GM23338 (cell line): ENCODE measurements around the gene RDH8. TPM values are rescaled to one million over a fixed set of nuclear protein-coding genes. Genes with fewer than 3 reads are reported as not detected.

ENCODE experiments used
- ATAC-seq: fragments of 200-7000 bp; cut with Tn5 transposase; 3 replicates; pipeline ENCODE4 v1.9.1; 2020
- DNase-seq: peaks from one replicate; pipeline ENCODE4 v3.0.0-alpha.2; 2015; ENCODE audit warnings: low spot score
- H2AFZ ChIP-seq: fragments of 200-600 bp; sonication (generic); 2 replicates; pipeline ENCODE4 v1.8.0; 2016; ENCODE audit warnings: antibody characterized with exemption, mild to moderate bottlenecking, moderate library complexity
- H3F3A ChIP-seq: fragments of 200-600 bp; sonication (generic); replicated peaks from 2 replicates; pipeline ENCODE4 v1.8.0; 2017; ENCODE audit warnings: antibody characterized with exemption, mixed run types, low read depth
- H3K27ac ChIP-seq: fragments of 200-600 bp; sonication (generic); 2 replicates; pipeline ENCODE4 v1.6.1; 2016; ENCODE audit warnings: low read depth
- H3K27me3 ChIP-seq: fragments of 200-600 bp; sonication (generic); 2 replicates; pipeline ENCODE4 v1.8.0; 2016; ENCODE audit warnings: mild to moderate bottlenecking, mixed run types, moderate library complexity; ENCODE audit not compliant: insufficient read depth
- H3K36me3 ChIP-seq: fragments of 200-600 bp; sonication (generic); 2 replicates; pipeline ENCODE4 v1.8.0; 2016; ENCODE audit warnings: mild to moderate bottlenecking; ENCODE audit not compliant: insufficient read depth
- H3K4me1 ChIP-seq: fragments of 200-600 bp; sonication (generic); 2 replicates; pipeline ENCODE4 v1.8.0; 2016; ENCODE audit warnings: mild to moderate bottlenecking, moderate library complexity; ENCODE audit not compliant: insufficient read depth
- H3K4me2 ChIP-seq: fragments of 200-600 bp; sonication (generic); 2 replicates; pipeline ENCODE4 v1.7.1; 2017; ENCODE audit warnings: mixed run types
- H3K4me3 ChIP-seq: fragments of 200-600 bp; sonication (generic); 2 replicates; pipeline ENCODE4 v1.6.1; 2016; ENCODE audit warnings: mixed run types
- H3K79me2 ChIP-seq: fragments of 200-600 bp; sonication (generic); replicated peaks from 2 replicates; pipeline ENCODE4 v1.8.0; 2017; ENCODE audit warnings: mild to moderate bottlenecking; ENCODE audit not compliant: insufficient read depth
- H3K9me2 ChIP-seq: fragments of 200-600 bp; sonication (generic); 2 replicates; pipeline ENCODE4 v1.8.0; 2017; ENCODE audit not compliant: insufficient read depth
- H4K20me1 ChIP-seq: fragments of 200-600 bp; sonication (generic); replicated peaks from 2 replicates; pipeline ENCODE4 v1.8.0; 2017; ENCODE audit warnings: mild to moderate bottlenecking; ENCODE audit not compliant: insufficient read depth
- H3K27ac Mint-ChIP-seq: 2 replicates; pipeline ENCODE4 v1.8.0; 2020; ENCODE audit warnings: inconsistent platforms, mild to moderate bottlenecking, moderate library complexity, mixed read lengths
- H3K27me3 Mint-ChIP-seq: 3 replicates; pipeline ENCODE4 v1.8.0; 2022; ENCODE audit warnings: low read depth, mild to moderate bottlenecking, moderate library complexity, mixed read lengths, inconsistent platforms; ENCODE audit not compliant: insufficient read depth, poor library complexity
- H3K36me3 Mint-ChIP-seq: 3 replicates; pipeline ENCODE4 v1.8.0; 2021; ENCODE audit warnings: low read depth, mild to moderate bottlenecking, inconsistent platforms, moderate library complexity, mixed read lengths
- H3K4me1 Mint-ChIP-seq: 3 replicates; pipeline ENCODE4 v1.8.0; 2020; ENCODE audit warnings: mild to moderate bottlenecking, inconsistent platforms, mixed read lengths
- H3K4me3 Mint-ChIP-seq: 3 replicates; pipeline ENCODE4 v1.8.0; 2021; ENCODE audit warnings: moderate library complexity, mild to moderate bottlenecking, inconsistent platforms, mixed read lengths
- H3K9me3 Mint-ChIP-seq: 3 replicates; pipeline ENCODE4 v1.8.0; 2020; ENCODE audit warnings: moderate library complexity, mild to moderate bottlenecking, inconsistent platforms, mixed read lengths
- EZH2 ChIP-seq: fragments of 200-600 bp; sonication (generic); IDR thresholded peaks from one replicate; pipeline ENCODE4 v1.8.0; 2017; ENCODE audit warnings: antibody characterized with exemption, mild to moderate bottlenecking, low read depth; ENCODE audit not compliant: unreplicated experiment
- POLR2AphosphoS5 ChIP-seq: IDR thresholded peaks from 2 replicates; pipeline ENCODE4 v1.6.1; 2016; ENCODE audit warnings: antibody characterized with exemption, low read depth
- ZNF114 ChIP-seq: fragments of 250-450 bp; sonication (Bioruptor Pico); IDR thresholded peaks from 2 replicates; pipeline ENCODE4 v1.5.0; 2020; ENCODE audit warnings: mild to moderate bottlenecking, moderate library complexity
- ZNF331 ChIP-seq: fragments of 250-450 bp; sonication (Bioruptor Pico); IDR thresholded peaks from 2 replicates; pipeline ENCODE4 v1.5.0; 2020; ENCODE audit warnings: low read depth, mild to moderate bottlenecking, moderate library complexity
- polyA plus RNA-seq: library from polyadenylated mRNA; unstranded; fragments of >200 nt; fragmentation: Nextera tagmentation; extraction: Ambion mirVana; gene quantifications from 2 replicates; pipeline ENCODE4 v1.2.1, GENCODE V29; 2016
- total RNA-seq: library from RNA; depleted of rRNA; stranded (reverse); fragments of >200 nt; shearing (Covaris generic); gene quantifications from 2 replicates; pipeline ENCODE4 v1.2.3, GENCODE V29; 2014
- TF ChIP-seq, protein P1 (sequence below): IDR thresholded peaks from one replicate; pipeline ENCODE4 v1.6.1; 2018; ENCODE audit warnings: antibody characterized with exemption; ENCODE audit not compliant: unreplicated experiment
- TF ChIP-seq, protein P2 (sequence below): IDR thresholded peaks from 2 replicates; pipeline ENCODE4 v1.6.1; 2016; ENCODE audit warnings: antibody characterized with exemption
- TF ChIP-seq, protein P3 (sequence below): fragments of 250-450 bp; sonication (Bioruptor Pico); IDR thresholded peaks from 2 replicates; pipeline ENCODE4 v1.5.0; 2020; ENCODE audit warnings: mild to moderate bottlenecking, moderate library complexity

Gene RDH8
- total and polyA plus RNA-seq, 2 experiments from 2014 or later: not detected

DNA sequence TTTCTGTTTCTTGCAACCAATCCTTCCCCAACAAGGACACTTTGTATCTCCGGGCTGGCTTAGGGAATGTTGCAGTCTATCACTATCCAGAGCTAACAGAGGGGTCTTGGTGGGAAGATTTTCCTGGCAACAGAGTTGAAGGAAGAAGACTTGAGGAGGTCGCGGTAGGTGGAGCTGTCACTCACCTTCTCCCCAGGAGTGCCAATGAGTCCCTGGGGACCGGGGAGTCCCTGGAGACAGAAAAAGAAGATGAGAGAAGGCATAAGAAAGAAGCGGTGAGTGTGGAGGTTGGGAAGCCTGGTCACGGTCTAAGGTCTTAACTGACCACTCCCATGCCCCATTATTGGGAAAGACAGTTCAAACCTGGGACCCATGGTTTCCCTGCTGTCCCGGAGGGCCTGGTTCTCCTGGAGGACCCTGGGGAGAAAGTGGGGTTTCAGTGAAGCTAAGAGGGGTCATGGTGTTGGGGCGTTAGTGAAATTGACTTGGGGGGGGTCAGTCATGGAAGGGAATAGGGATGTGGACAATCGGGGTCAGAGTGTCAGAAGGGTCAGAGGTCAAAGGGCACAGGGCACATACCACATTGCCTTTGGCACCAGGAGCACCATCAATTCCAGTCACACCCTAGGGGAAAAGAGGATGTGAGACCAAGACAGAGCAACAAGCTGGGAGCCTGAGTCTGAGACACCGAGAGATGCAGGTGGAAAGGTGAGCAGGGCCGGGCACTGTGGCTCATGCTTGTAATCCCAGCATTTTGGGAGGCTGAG lies 21.7 kb upstream of the RDH8 start:
- Histone ChIP-seq H3K9me2 (no peaks in the 10 kb centered on the region), H4K20me1 (no peaks in the 10 kb centered on the region), H2AFZ (no peak overlapping the region), H3K36me3 (no peaks in the 10 kb centered on the region), H3F3A (no peaks in the 10 kb centered on the region), H3K4me3 (no peak overlapping the region), H3K27ac (no peak overlapping the region), H3K27me3 (no peaks in the 10 kb centered on the region), H3K4me1 (peaks cover 5% of the 10 kb centered on the region; the same call in 1 of the 2 replicates), H3K4me2 (no peak overlapping the region), H3K79me2 (no peaks in the 10 kb centered on the region)
- DNase-seq: no peak
- Mint-ChIP-seq H3K27me3 (peaks cover 10% of the 10 kb centered on the region), H3K9me3 (no peaks in the 10 kb centered on the region), H3K36me3 (no peaks in the 10 kb centered on the region), H3K27ac (no peak overlapping the region; the same call in 1 of the 2 replicates), H3K4me3 (no peak overlapping the region), H3K4me1 (peaks cover 5% of the 10 kb centered on the region; the same call in 2 of the 3 replicates)
- TF ChIP-seq ZNF331 (CRISPR knock-in tag): no peak
- no peak for TF ChIP-seq ZNF114
- TF ChIP-seq, protein P1, sequence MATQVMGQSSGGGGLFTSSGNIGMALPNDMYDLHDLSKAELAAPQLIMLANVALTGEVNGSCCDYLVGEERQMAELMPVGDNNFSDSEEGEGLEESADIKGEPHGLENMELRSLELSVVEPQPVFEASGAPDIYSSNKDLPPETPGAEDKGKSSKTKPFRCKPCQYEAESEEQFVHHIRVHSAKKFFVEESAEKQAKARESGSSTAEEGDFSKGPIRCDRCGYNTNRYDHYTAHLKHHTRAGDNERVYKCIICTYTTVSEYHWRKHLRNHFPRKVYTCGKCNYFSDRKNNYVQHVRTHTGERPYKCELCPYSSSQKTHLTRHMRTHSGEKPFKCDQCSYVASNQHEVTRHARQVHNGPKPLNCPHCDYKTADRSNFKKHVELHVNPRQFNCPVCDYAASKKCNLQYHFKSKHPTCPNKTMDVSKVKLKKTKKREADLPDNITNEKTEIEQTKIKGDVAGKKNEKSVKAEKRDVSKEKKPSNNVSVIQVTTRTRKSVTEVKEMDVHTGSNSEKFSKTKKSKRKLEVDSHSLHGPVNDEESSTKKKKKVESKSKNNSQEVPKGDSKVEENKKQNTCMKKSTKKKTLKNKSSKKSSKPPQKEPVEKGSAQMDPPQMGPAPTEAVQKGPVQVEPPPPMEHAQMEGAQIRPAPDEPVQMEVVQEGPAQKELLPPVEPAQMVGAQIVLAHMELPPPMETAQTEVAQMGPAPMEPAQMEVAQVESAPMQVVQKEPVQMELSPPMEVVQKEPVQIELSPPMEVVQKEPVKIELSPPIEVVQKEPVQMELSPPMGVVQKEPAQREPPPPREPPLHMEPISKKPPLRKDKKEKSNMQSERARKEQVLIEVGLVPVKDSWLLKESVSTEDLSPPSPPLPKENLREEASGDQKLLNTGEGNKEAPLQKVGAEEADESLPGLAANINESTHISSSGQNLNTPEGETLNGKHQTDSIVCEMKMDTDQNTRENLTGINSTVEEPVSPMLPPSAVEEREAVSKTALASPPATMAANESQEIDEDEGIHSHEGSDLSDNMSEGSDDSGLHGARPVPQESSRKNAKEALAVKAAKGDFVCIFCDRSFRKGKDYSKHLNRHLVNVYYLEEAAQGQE: no peak
- TF ChIP-seq POLR2AphosphoS5: no peak
- TF ChIP-seq, protein P2, sequence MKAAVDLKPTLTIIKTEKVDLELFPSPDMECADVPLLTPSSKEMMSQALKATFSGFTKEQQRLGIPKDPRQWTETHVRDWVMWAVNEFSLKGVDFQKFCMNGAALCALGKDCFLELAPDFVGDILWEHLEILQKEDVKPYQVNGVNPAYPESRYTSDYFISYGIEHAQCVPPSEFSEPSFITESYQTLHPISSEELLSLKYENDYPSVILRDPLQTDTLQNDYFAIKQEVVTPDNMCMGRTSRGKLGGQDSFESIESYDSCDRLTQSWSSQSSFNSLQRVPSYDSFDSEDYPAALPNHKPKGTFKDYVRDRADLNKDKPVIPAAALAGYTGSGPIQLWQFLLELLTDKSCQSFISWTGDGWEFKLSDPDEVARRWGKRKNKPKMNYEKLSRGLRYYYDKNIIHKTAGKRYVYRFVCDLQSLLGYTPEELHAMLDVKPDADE: no peak
- no peak for TF ChIP-seq EZH2
- TF ChIP-seq, protein P3, sequence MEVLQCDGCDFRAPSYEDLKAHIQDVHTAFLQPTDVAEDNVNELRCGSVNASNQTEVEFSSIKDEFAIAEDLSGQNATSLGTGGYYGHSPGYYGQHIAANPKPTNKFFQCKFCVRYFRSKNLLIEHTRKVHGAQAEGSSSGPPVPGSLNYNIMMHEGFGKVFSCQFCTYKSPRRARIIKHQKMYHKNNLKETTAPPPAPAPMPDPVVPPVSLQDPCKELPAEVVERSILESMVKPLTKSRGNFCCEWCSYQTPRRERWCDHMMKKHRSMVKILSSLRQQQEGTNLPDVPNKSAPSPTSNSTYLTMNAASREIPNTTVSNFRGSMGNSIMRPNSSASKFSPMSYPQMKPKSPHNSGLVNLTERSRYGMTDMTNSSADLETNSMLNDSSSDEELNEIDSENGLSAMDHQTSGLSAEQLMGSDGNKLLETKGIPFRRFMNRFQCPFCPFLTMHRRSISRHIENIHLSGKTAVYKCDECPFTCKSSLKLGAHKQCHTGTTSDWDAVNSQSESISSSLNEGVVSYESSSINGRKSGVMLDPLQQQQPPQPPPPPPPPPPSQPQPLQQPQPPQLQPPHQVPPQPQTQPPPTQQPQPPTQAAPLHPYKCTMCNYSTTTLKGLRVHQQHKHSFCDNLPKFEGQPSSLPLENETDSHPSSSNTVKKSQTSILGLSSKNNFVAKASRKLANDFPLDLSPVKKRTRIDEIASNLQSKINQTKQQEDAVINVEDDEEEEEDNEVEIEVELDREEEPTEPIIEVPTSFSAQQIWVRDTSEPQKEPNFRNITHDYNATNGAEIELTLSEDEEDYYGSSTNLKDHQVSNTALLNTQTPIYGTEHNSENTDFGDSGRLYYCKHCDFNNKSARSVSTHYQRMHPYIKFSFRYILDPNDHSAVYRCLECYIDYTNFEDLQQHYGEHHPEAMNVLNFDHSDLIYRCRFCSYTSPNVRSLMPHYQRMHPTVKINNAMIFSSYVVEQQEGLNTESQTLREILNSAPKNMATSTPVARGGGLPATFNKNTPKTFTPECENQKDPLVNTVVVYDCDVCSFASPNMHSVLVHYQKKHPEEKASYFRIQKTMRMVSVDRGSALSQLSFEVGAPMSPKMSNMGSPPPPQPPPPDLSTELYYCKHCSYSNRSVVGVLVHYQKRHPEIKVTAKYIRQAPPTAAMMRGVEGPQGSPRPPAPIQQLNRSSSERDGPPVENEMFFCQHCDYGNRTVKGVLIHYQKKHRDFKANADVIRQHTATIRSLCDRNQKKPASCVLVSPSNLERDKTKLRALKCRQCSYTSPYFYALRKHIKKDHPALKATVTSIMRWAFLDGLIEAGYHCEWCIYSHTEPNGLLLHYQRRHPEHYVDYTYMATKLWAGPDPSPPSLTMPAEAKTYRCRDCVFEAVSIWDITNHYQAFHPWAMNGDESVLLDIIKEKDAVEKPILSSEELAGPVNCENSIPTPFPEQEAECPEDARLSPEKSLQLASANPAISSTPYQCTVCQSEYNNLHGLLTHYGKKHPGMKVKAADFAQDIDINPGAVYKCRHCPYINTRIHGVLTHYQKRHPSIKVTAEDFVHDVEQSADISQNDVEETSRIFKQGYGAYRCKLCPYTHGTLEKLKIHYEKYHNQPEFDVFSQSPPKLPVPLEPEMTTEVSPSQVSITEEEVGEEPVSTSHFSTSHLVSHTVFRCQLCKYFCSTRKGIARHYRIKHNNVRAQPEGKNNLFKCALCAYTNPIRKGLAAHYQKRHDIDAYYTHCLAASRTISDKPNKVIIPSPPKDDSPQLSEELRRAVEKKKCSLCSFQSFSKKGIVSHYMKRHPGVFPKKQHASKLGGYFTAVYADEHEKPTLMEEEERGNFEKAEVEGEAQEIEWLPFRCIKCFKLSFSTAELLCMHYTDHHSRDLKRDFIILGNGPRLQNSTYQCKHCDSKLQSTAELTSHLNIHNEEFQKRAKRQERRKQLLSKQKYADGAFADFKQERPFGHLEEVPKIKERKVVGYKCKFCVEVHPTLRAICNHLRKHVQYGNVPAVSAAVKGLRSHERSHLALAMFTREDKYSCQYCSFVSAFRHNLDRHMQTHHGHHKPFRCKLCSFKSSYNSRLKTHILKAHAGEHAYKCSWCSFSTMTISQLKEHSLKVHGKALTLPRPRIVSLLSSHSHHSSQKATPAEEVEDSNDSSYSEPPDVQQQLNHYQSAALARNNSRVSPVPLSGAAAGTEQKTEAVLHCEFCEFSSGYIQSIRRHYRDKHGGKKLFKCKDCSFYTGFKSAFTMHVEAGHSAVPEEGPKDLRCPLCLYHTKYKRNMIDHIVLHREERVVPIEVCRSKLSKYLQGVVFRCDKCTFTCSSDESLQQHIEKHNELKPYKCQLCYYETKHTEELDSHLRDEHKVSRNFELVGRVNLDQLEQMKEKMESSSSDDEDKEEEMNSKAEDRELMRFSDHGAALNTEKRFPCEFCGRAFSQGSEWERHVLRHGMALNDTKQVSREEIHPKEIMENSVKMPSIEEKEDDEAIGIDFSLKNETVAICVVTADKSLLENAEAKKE (CRISPR knock-in tag): no peak
- no peak for ATAC-seq
